MCF 10A (cell line): ENCODE results near the gene ATAD5. TPM values are rescaled to one million over a fixed set of nuclear protein-coding genes. Genes with fewer than 3 reads are reported as not detected.
A peak's percentile ranks its signal among the peaks of the same experiment; 100 is the strongest.

Experiments used
- BruUV-seq: library from RNA; stranded (reverse); fragments of 400-500 nt; replicated peaks from 2 replicates; lab custom pipeline; 2021; lab: Mats Ljungman, UMichigan
- CTCF ChIA-PET: fragments of 300-600 bp; sonication (Branson Sonifier 250); formaldehyde crosslinking; extraction: SDS; loops from one replicate; lab custom pipeline; 2021; ENCODE audit warnings: antibody characterized with exemption, inconsistent platforms; lab: Yijun Ruan, JAX
- POLR2A ChIA-PET: fragments of 300-600, 350-650 bp; sonication (Branson Sonifier 250); formaldehyde crosslinking; extraction: SDS; loops from one replicate; lab custom pipeline; 2020; ENCODE audit warnings: antibody characterized with exemption, inconsistent platforms; lab: Yijun Ruan, JAX
- DNase-seq: peaks from one replicate; pipeline ENCODE4 v3.0.0-alpha.2; 2018; ENCODE audit not compliant: unreplicated experiment
- H3K27ac Mint-ChIP-seq: one replicate; pipeline ENCODE4 v1.8.0; 2022; ENCODE audit warnings: mild to moderate bottlenecking, low read depth, mixed read lengths; ENCODE audit not compliant: unreplicated experiment
- H3K27me3 Mint-ChIP-seq: one replicate; pipeline ENCODE4 v1.8.0; 2022; ENCODE audit warnings: mixed read lengths; ENCODE audit not compliant: insufficient read depth, unreplicated experiment
- H3K36me3 Mint-ChIP-seq: one replicate; pipeline ENCODE4 v1.8.0; 2022; ENCODE audit warnings: mild to moderate bottlenecking, moderate library complexity, mixed read lengths; ENCODE audit not compliant: insufficient read depth, unreplicated experiment
- H3K4me1 Mint-ChIP-seq: one replicate; pipeline ENCODE4 v1.8.0; 2022; ENCODE audit warnings: mixed read lengths; ENCODE audit not compliant: insufficient read depth, unreplicated experiment
- H3K4me3 Mint-ChIP-seq: one replicate; pipeline ENCODE4 v1.8.0; 2022; ENCODE audit warnings: mild to moderate bottlenecking, moderate library complexity, mixed read lengths; ENCODE audit not compliant: unreplicated experiment
- H3K9me3 Mint-ChIP-seq: one replicate; pipeline ENCODE4 v1.8.0; 2022; ENCODE audit warnings: mixed read lengths; ENCODE audit not compliant: unreplicated experiment
- CTCF ChIP-seq: fragments of 200-600 bp; IDR thresholded peaks from one replicate; pipeline ENCODE4 v1.8.0; 2022; ENCODE audit warnings: antibody characterized with exemption, mild to moderate bottlenecking; ENCODE audit not compliant: unreplicated experiment
- intact Hi-C: fragments of 100-400 bp; cut with micrococcal nuclease; formaldehyde crosslinking; loops from 2 replicates; pipeline ENCODE4 v1.14.1; 2022
- total RNA-seq: library from RNA; stranded (reverse); gene quantifications from 2 replicates; pipeline ENCODE4 v1.2.3, GENCODE V29; 2022

The ATAD5 gene
- total RNA-seq, 1 experiment from 2014 or later = 3.6 TPM

- no TSS peak for BruUV-seq
- POLR2A ChIA-PET = interaction anchor here (0.6 to 2.5 kb wide), 13 partner anchors 9 to 711 kb away, joined by 3 to 17 read pairs (median 4); partner anchors contain the start of genes ATAD5, GOSR1 and RNF135
- peaks cover 10% of the 10 kb centered on the region for H3K36me3 Mint-ChIP-seq
- H3K4me3 Mint-ChIP-seq = peak overlapping the region; percentile 100
- TF ChIP-seq CTCF = no peak
- peak; percentile 12 for DNase-seq
- H3K4me1 Mint-ChIP-seq = peaks cover 16% of the 10 kb centered on the region
- peak overlapping the region; percentile 83 for H3K27ac Mint-ChIP-seq
- H3K27me3 Mint-ChIP-seq = no peaks in the 10 kb centered on the region
- CTCF ChIA-PET = interaction anchor here (0.6 to 1.6 kb wide), 6 partner anchors 10 to 393 kb away, joined by 4 to 7 read pairs (median 6); no protein-coding TSS in a partner anchor
- intact Hi-C loops = loop anchor here (5.0 kb wide), 1 partner anchor 482 kb away; no protein-coding TSS in a partner anchor
- H3K9me3 Mint-ChIP-seq = no peaks in the 10 kb centered on the region
Observed at GRCh38 chr17:30824002-30824355, 7.8 kb upstream of the ATAD5 start.

- ChIA-PET POLR2A (interaction anchor here (0.6 to 2.5 kb wide), 18 partner anchors 8 to 711 kb away, joined by 3 to 17 read pairs (median 3); partner anchors contain the start of genes ATAD5, GOSR1 and RNF135), CTCF (interaction anchor here (0.6 to 2.1 kb wide), 9 partner anchors 9 to 392 kb away, joined by 3 to 6 read pairs (median 5); no protein-coding TSS in a partner anchor)
- peak within 1 kb of the TSS; percentile 83 for H3K27ac Mint-ChIP-seq
- H3K4me3 Mint-ChIP-seq = peak within 1 kb of the TSS; percentile 100
- TF ChIP-seq CTCF = peak; percentile 40
- H3K36me3 Mint-ChIP-seq = peaks cover 5% of the 10 kb centered on the region
- no TSS peak for BruUV-seq
- H3K4me1 Mint-ChIP-seq = peaks cover 16% of the 10 kb centered on the region
- intact Hi-C loops = loop anchor here (5.0 kb wide), 1 partner anchor 482 kb away; no protein-coding TSS in a partner anchor
- no peaks in the 10 kb centered on the region for H3K9me3 Mint-ChIP-seq
- DNase-seq = peak; percentile 91
- H3K27me3 Mint-ChIP-seq = no peaks in the 10 kb centered on the region
Observed at GRCh38 chr17:30824356-30825145, 7.2 kb upstream of the ATAD5 start, which contains the start of gene CRLF3. Gene CRLF3 (minus strand): TSS chr17:30824692. CDS start chr17:30824651, 41 bp downstream.

- Mint-ChIP-seq H3K4me1 (peaks cover 21% of the 10 kb centered on the region), H3K9me3 (no peaks in the 10 kb centered on the region), H3K4me3 (no peak overlapping the region), H3K27me3 (no peaks in the 10 kb centered on the region), H3K27ac (no peak overlapping the region), H3K36me3 (no peaks in the 10 kb centered on the region)
- ChIA-PET POLR2A (interaction anchor here (0.7 kb wide), 1 partner anchor 959 kb away, joined by 3 read pairs; no protein-coding TSS in a partner anchor), CTCF (interaction anchor here (0.6 kb wide), 3 partner anchors 46 to 160 kb away, joined by 3 to 5 read pairs (median 3); no protein-coding TSS in a partner anchor)
- no peak for DNase-seq
- intact Hi-C loops = no loop called here
- no peak for TF ChIP-seq CTCF
- no TSS peak for BruUV-seq
Observed at GRCh38 chr17:30827082-30827481, 4.7 kb upstream of the ATAD5 start.

DNA sequence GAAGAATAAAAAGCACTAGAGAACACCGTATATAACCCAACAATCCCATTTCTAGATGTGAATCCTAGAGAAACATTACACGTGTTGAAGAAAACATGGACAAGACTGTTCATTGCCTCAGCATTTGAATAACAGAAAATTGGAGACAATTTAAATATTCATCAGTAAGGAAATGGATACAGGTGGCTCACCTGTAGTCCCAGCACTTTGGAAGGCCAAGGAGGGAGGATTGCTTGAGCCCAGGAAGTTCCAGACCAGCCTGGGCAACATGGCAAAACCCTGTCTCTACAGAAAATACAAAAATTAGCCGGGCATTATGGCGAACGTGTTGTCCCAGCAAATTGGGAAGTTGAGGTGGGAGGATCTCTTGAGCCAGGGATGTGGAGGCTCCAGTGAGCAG, 2.7 kb upstream of the ATAD5 start:
- POLR2A ChIA-PET = interaction anchor here (0.7 kb wide), 1 partner anchor 15 kb away, joined by 3 read pairs; no protein-coding TSS in a partner anchor
- intact Hi-C loops = no loop called here
- Mint-ChIP-seq H3K4me1 (peaks cover 13% of the 10 kb centered on the region), H3K36me3 (no peaks in the 10 kb centered on the region), H3K9me3 (no peaks in the 10 kb centered on the region), H3K4me3 (no peak overlapping the region), H3K27ac (no peak overlapping the region), H3K27me3 (no peaks in the 10 kb centered on the region)
- TF ChIP-seq CTCF = no peak
- BruUV-seq = no TSS peak
- CTCF ChIA-PET = no interaction called here
- DNase-seq = no peak
